A673 (cell line): ENCODE measurements around the gene STKLD1. TPM values are rescaled to one million over a fixed set of nuclear protein-coding genes. Genes with fewer than 3 reads are reported as not detected.
"Not testable (repeated sequence)": the region's sequence is repeated elsewhere in the genome, so short reads cannot be mapped to it uniquely, and the experiment has no call there.

Experiments used
- BruUV-seq: library from RNA; stranded (reverse); fragments of 400-500 nt; replicated peaks from 2 replicates; lab custom pipeline; 2021; lab: Mats Ljungman, UMichigan
- CTCF ChIA-PET: fragments of 300-600 bp; sonication (Branson Sonifier 250); formaldehyde crosslinking; loops from one replicate; lab custom pipeline; 2022; ENCODE audit warnings: antibody characterized with exemption; lab: Charles Lee
- POLR2A ChIA-PET: fragments of 300-600 bp; sonication (Branson Sonifier 250); formaldehyde crosslinking; loops from one replicate; lab custom pipeline; 2022; ENCODE audit warnings: antibody characterized with exemption; ENCODE audit not compliant: low non-redundant PET; lab: Charles Lee
- DNase-seq: peaks from one replicate; pipeline ENCODE4 v3.0.0-alpha.2; 2015; ENCODE audit warnings: low spot score
- H3K27ac ChIP-seq: fragments of 200-600 bp; sonication (generic); 2 replicates; pipeline ENCODE4 v1.5.1; 2016; ENCODE audit warnings: mixed run types, low read depth, mild to moderate bottlenecking, mixed read lengths, antibody characterized with exemption, low read length; ENCODE audit not compliant: poor library complexity, severe bottlenecking
- H3K27me3 ChIP-seq: fragments of 200-600 bp; sonication (generic); replicated peaks from 2 replicates; pipeline ENCODE4 v1.6.1; 2017; ENCODE audit warnings: mixed run types, low read depth, mild to moderate bottlenecking, mixed read lengths, antibody characterized with exemption, low read length; ENCODE audit not compliant: insufficient read depth, poor library complexity
- H3K36me3 ChIP-seq: fragments of 200-600 bp; sonication (generic); 2 replicates; pipeline ENCODE4 v1.6.1; 2016; ENCODE audit warnings: mixed run types, mild to moderate bottlenecking, mixed read lengths, antibody characterized with exemption, low read length; ENCODE audit not compliant: insufficient read depth, poor library complexity, severe bottlenecking
- H3K4me1 ChIP-seq: fragments of 200-600 bp; sonication (generic); 2 replicates; pipeline ENCODE4 v1.6.1; 2017; ENCODE audit warnings: mixed run types, mild to moderate bottlenecking, mixed read lengths, antibody characterized with exemption, low read length; ENCODE audit not compliant: insufficient read depth, poor library complexity, severe bottlenecking
- H3K4me3 ChIP-seq: fragments of 200-600 bp; sonication (generic); 2 replicates; pipeline ENCODE4 v1.5.1; 2016; ENCODE audit warnings: low read depth, mixed run types, mild to moderate bottlenecking, mixed read lengths, low read length; ENCODE audit not compliant: poor library complexity, severe bottlenecking
- H3K9me3 ChIP-seq: fragments of 200-600 bp; sonication (generic); 2 replicates; pipeline ENCODE4 v1.6.1; 2016; ENCODE audit warnings: mixed run types, low read depth, mild to moderate bottlenecking, mixed read lengths, antibody characterized with exemption, low read length; ENCODE audit not compliant: poor library complexity, severe bottlenecking
- CTCF ChIP-seq: fragments of 300-800, 200-600 bp; sonication (generic); conservative IDR thresholded peaks from 2 replicates; pipeline ENCODE4 v1.5.1; 2017; ENCODE audit warnings: low read depth, mild to moderate bottlenecking, antibody characterized with exemption, low read length, moderate library complexity, mixed read lengths
- EZH2 ChIP-seq: fragments of 200-600 bp; sonication (generic); IDR thresholded peaks from 2 replicates; pipeline ENCODE4 v1.6.1; 2017; ENCODE audit warnings: borderline replicate concordance, low read depth, mild to moderate bottlenecking, mixed read lengths, antibody characterized with exemption, low read length; ENCODE audit not compliant: poor library complexity, severe bottlenecking
- intact Hi-C: fragments of 100-400 bp; cut with micrococcal nuclease; formaldehyde crosslinking; loops from one replicate; pipeline ENCODE4 v1.10.0; 2022; ENCODE audit not compliant: unreplicated experiment
- total RNA-seq: library from RNA; stranded (reverse); gene quantifications from 2 replicates; pipeline ENCODE4 v1.2.3, GENCODE V29; 2021

STKLD1 gene
- total RNA-seq, 1 experiment from 2014 or later: 0.52 TPM

DNA sequence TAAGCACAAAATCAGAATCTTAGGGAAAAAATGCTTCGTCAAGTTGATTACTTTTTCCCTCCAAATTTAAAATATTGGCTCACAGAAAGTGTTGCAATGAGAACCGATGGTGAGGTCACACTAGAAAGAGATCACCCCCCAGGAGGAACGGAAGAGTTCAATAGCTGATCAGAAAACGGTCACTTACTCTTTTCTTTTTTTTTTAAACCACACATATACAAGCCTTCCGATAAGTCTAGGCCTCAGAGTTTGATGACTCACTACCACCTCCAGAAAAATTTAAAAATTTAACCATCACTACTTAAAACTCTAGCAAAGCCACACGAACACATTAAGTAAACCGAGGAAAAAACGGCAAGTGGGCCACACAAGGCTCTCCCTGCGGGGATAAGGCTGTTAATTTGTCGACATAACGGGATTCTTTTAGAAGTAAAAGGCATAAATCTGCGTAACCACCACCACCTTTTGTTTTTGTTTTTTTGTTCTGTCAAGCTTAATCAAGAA, 1.5 kb upstream of the STKLD1 start:
- ChIA-PET CTCF (no interaction called here), POLR2A (no interaction called here)
- H3K4me3 ChIP-seq: peak overlapping the region; percentile 97
- peaks cover 36% of the 10 kb centered on the region for H3K36me3 ChIP-seq
- H3K27ac ChIP-seq: peak overlapping the region; percentile 98
- H3K9me3 ChIP-seq: no peaks in the 10 kb centered on the region
- intact Hi-C loops: no loop called here
- TF ChIP-seq CTCF (no peak), EZH2 (no peak)
- peaks cover 21% of the 10 kb centered on the region for H3K4me1 ChIP-seq
- TSS peak; percentile 71 for BruUV-seq
- DNase-seq: no peak
- no peaks in the 10 kb centered on the region for H3K27me3 ChIP-seq

DNA sequence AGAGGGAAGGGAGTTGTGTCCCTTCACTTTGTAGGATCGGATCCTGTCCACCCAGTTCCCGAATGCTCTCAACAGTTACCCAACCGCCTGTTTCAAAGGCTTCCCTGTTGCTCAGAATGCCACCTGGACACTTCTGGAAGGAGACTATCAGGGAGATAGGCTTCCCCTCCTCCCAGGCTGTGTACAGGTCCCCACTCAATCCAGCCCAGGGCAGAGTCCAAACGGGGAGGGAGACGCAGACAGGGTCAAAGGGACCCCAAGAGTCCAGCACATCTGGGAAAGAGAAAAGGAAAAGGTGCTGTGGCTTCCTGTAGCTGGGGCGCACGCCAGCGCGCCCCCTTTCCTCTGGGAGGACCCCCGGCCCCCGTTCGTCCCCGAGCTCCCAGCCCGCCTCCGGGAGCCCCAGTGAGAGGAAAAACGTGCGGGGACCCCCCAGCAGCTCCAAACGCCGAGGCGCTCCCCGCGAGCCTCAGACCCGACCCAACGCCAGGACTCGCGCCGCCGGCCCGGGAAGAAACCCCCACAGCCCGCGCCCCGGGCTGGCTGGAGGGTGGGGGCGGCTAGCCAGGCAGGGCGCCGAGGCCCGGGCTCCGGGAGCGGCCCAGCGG, 946 bp upstream of the STKLD1 start:
- H3K4me1 ChIP-seq: peaks cover 21% of the 10 kb centered on the region
- H3K27ac ChIP-seq: peak overlapping the region; percentile 98
- H3K36me3 ChIP-seq: peaks cover 31% of the 10 kb centered on the region
- POLR2A ChIA-PET: interaction anchor here (0.7 kb wide), 1 partner anchor 27 kb away, joined by 3 read pairs; the partner anchor contains the start of genes MED22 and RPL7A
- intact Hi-C loops: no loop called here
- TF ChIP-seq EZH2: no peak
- peak; percentile 44 for TF ChIP-seq CTCF
- no peaks in the 10 kb centered on the region for H3K27me3 ChIP-seq
- DNase-seq: peak; percentile 54
- CTCF ChIA-PET: no interaction called here
- H3K9me3 ChIP-seq: no peaks in the 10 kb centered on the region
- peak overlapping the region; percentile 97 for H3K4me3 ChIP-seq
- no TSS peak for BruUV-seq

GRCh38 chr9:133377280-133377679, 1.1 kb downstream of the STKLD1 start:
- intact Hi-C loops, DNase-seq: not testable (repeated sequence)

DNA sequence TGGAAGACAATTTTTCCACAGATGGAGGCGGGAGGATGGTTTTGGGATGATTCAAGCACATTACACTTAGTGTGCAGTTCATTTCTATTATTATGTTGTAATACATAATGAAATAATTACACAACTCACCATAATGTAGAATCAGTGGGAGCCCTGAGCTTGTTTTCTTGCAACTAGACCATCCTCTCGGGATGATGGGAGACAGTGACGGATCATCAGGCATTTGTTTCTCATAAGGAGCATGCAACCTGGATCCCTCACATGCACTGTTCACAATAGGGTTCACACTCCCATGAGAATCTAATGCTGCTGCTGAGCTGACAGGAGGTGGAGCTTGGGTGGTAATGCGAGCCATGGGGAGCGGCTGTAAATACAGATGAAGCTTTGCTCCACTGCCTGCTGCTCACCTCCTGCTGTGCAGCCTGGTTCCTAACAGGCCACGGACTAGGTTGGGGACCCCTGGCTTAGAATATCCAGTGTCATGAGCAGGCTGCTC, 1.6 kb downstream of the STKLD1 start:
- Histone ChIP-seq H3K36me3 (peaks cover 14% of the 10 kb centered on the region), H3K9me3 (no peaks in the 10 kb centered on the region), H3K27ac (no peak overlapping the region), H3K4me1 (peaks cover 21% of the 10 kb centered on the region), H3K4me3 (no peak overlapping the region), H3K27me3 (no peaks in the 10 kb centered on the region)
- peak; percentile 84 for DNase-seq
- intact Hi-C loops: no loop called here
- no TSS peak for BruUV-seq
- TF ChIP-seq CTCF (no peak), EZH2 (no peak)
- POLR2A ChIA-PET: interaction anchor here (0.5 kb wide), 1 partner anchor 320 kb away, joined by 6 read pairs; no protein-coding TSS in a partner anchor
- CTCF ChIA-PET: no interaction called here

More at GRCh38 chr9:133377280-133377679, 1.1 kb downstream of the STKLD1 start:
- H3K27me3 ChIP-seq, BruUV-seq, H3K27ac ChIP-seq, POLR2A ChIA-PET, H3K9me3 ChIP-seq, CTCF ChIA-PET: not testable (repeated sequence)
- peak overlapping the region; percentile 97 for H3K4me3 ChIP-seq
- H3K4me1 ChIP-seq: peaks cover 21% of the 10 kb centered on the region
- H3K36me3 ChIP-seq: peaks cover 19% of the 10 kb centered on the region
